DND-41 (cell line): ENCODE measurements around the gene SHTN1.

Experiments
- ATAC-seq: fragments of 200-7000 bp; cut with Tn5 transposase; 3 replicates; pipeline ENCODE4 v1.9.1; 2021; ENCODE audit warnings: low read depth; ENCODE audit not compliant: insufficient read depth
- DNase-seq: peaks from one replicate; pipeline ENCODE4 v3.0.0-alpha.2; 2020
- H2AFZ ChIP-seq: 2 replicates; pipeline ENCODE4 v1.6.0; 2012; ENCODE audit warnings: low read depth, low read length
- H3K27ac ChIP-seq: 2 replicates; pipeline ENCODE4 v1.5.1; 2012; ENCODE audit warnings: low read length, inconsistent platforms
- H3K27me3 ChIP-seq: fragments of 200-600 bp; sonication (generic); 2 replicates; pipeline ENCODE4 v1.6.0; 2012; ENCODE audit warnings: low read length, mild to moderate bottlenecking, inconsistent platforms; ENCODE audit not compliant: insufficient read depth, poor library complexity
- H3K36me3 ChIP-seq: 2 replicates; pipeline ENCODE4 v1.5.1; 2012; ENCODE audit warnings: low read length, inconsistent platforms; ENCODE audit not compliant: insufficient read depth
- H3K4me1 ChIP-seq: 2 replicates; pipeline ENCODE4 v1.5.1; 2012; ENCODE audit warnings: mild to moderate bottlenecking, low read length; ENCODE audit not compliant: insufficient read depth
- H3K4me2 ChIP-seq: 2 replicates; pipeline ENCODE4 v1.6.0; 2012; ENCODE audit warnings: mild to moderate bottlenecking, moderate library complexity, low read length, inconsistent platforms; ENCODE audit not compliant: insufficient read depth
- H3K4me3 ChIP-seq, 2 experiments: fragments of 200-600 bp in 1 of 2; shearing (Covaris generic) in 1 of 2; 2 replicates each; pipeline ENCODE4 v1.5.1; 2012 to 2016; ENCODE audit warnings: inconsistent platforms in 2 of 2, low read length in 2 of 2, mild to moderate bottlenecking in 2 of 2, low read depth in 1 of 2, moderate library complexity in 1 of 2
- H3K79me2 ChIP-seq: 2 replicates; pipeline ENCODE4 v1.6.0; 2012; ENCODE audit warnings: low read length, inconsistent platforms; ENCODE audit not compliant: insufficient read depth
- H3K9ac ChIP-seq: 2 replicates; pipeline ENCODE4 v1.6.0; 2012; ENCODE audit warnings: low read depth, mild to moderate bottlenecking, inconsistent platforms, low read length, moderate library complexity
- H3K9me3 ChIP-seq: 2 replicates; pipeline ENCODE4 v1.5.1; 2012; ENCODE audit warnings: low read length, moderate library complexity, mild to moderate bottlenecking, inconsistent platforms; ENCODE audit not compliant: insufficient read depth, severe bottlenecking
- H4K20me1 ChIP-seq: 2 replicates; pipeline ENCODE4 v1.6.0; 2012; ENCODE audit warnings: low read length; ENCODE audit not compliant: insufficient read depth
- EZH2 ChIP-seq: IDR thresholded peaks from 3 replicates; pipeline ENCODE4 v1.6.1; 2012; ENCODE audit warnings: borderline replicate concordance, low read depth, mild to moderate bottlenecking, moderate library complexity, low read length, inconsistent platforms; ENCODE audit not compliant: severe bottlenecking
- TF ChIP-seq, protein P1 (sequence below): IDR thresholded peaks from 2 replicates; pipeline ENCODE4 v1.5.1; 2012; ENCODE audit warnings: borderline replicate concordance, low read length, moderate library complexity, mild to moderate bottlenecking; ENCODE audit not compliant: poor library complexity, severe bottlenecking; ENCODE audit errors: extremely low read depth

The SHTN1 gene

DNA sequence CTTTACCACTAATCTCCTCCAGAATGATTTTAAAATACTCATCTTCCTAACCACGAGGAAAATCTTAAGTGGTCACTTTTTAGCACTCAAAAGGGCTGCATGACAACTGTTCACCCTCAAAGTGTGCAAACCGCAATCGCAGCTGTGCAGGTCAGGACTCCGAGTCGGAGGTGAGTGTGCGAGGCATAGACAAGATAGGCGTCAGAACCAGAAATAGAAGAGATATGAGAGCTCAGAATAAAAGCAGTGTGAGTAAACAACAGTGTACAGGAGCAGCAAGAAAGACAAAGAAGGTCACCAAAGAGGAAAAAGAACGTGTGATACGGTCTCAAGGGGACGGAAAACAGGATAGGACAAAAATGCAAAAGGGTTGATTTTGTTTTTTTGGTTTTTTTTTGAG lies 173.2 kb downstream of the SHTN1 start:
- H3K4me2 ChIP-seq, result no peak overlapping the region
- no peaks in the 10 kb centered on the region for H3K4me1 ChIP-seq
- no peaks in the 10 kb centered on the region for H3K79me2 ChIP-seq
- no peaks in the 10 kb centered on the region for H4K20me1 ChIP-seq
- ATAC-seq (no peak), DNase-seq (no peak)
- H2AFZ ChIP-seq, result no peak overlapping the region
- no peak overlapping the region for H3K27ac ChIP-seq
- no peak for TF ChIP-seq EZH2
- TF ChIP-seq, protein P1, sequence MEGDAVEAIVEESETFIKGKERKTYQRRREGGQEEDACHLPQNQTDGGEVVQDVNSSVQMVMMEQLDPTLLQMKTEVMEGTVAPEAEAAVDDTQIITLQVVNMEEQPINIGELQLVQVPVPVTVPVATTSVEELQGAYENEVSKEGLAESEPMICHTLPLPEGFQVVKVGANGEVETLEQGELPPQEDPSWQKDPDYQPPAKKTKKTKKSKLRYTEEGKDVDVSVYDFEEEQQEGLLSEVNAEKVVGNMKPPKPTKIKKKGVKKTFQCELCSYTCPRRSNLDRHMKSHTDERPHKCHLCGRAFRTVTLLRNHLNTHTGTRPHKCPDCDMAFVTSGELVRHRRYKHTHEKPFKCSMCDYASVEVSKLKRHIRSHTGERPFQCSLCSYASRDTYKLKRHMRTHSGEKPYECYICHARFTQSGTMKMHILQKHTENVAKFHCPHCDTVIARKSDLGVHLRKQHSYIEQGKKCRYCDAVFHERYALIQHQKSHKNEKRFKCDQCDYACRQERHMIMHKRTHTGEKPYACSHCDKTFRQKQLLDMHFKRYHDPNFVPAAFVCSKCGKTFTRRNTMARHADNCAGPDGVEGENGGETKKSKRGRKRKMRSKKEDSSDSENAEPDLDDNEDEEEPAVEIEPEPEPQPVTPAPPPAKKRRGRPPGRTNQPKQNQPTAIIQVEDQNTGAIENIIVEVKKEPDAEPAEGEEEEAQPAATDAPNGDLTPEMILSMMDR, result no peak
- H3K4me3 ChIP-seq, result no peak overlapping the region
- no peak overlapping the region for H3K9ac ChIP-seq
- H3K27me3 ChIP-seq, result peaks cover 4% of the 10 kb centered on the region
- H3K36me3 ChIP-seq, result no peaks in the 10 kb centered on the region
- H3K9me3 ChIP-seq, result no peaks in the 10 kb centered on the region
